Activated T-helper 17 cell treated with anti-CD3 and anti-CD28 coated beads, Interleukin-2, amount 50 U/mL, for 72 hours (primary cell): ENCODE measurements around the gene NEURL1. TPM values are rescaled to one million over a fixed set of nuclear protein-coding genes. Genes with fewer than 3 reads are reported as not detected.

Experiments used
- ATAC-seq: fragments of 150-1000 bp; cut with Tn5 transposase; replicated peaks from 2 replicates; pipeline ENCODE4 v1.10.0; 2021; ENCODE audit warnings: mild to moderate bottlenecking, moderate library complexity
- H3K27ac Mint-ChIP-seq: one replicate; pipeline ENCODE4 v1.8.0; 2022; ENCODE audit warnings: mixed read lengths
- H3K27me3 Mint-ChIP-seq: one replicate; pipeline ENCODE4 v1.8.0; 2022; ENCODE audit warnings: mixed read lengths
- H3K36me3 Mint-ChIP-seq: one replicate; pipeline ENCODE4 v1.8.0; 2022; ENCODE audit warnings: low read depth, mild to moderate bottlenecking, mixed read lengths
- H3K4me1 Mint-ChIP-seq: one replicate; pipeline ENCODE4 v1.8.0; 2022; ENCODE audit warnings: mixed read lengths
- H3K4me3 Mint-ChIP-seq: one replicate; pipeline ENCODE4 v1.8.0; 2022; ENCODE audit warnings: mild to moderate bottlenecking, mixed read lengths
- H3K9me3 Mint-ChIP-seq: one replicate; pipeline ENCODE4 v1.8.0; 2022; ENCODE audit warnings: mixed read lengths
- total RNA-seq, 2 donors: library from RNA; stranded (reverse); gene quantifications; one replicate each; pipeline ENCODE4 v1.2.3, GENCODE V29; 2022

The NEURL1 gene, protein sequence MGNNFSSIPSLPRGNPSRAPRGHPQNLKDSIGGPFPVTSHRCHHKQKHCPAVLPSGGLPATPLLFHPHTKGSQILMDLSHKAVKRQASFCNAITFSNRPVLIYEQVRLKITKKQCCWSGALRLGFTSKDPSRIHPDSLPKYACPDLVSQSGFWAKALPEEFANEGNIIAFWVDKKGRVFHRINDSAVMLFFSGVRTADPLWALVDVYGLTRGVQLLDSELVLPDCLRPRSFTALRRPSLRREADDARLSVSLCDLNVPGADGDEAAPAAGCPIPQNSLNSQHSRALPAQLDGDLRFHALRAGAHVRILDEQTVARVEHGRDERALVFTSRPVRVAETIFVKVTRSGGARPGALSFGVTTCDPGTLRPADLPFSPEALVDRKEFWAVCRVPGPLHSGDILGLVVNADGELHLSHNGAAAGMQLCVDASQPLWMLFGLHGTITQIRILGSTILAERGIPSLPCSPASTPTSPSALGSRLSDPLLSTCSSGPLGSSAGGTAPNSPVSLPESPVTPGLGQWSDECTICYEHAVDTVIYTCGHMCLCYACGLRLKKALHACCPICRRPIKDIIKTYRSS
- 1 to 10 TPM; 2.1 to 3.7 TPM for total RNA-seq

DNA sequence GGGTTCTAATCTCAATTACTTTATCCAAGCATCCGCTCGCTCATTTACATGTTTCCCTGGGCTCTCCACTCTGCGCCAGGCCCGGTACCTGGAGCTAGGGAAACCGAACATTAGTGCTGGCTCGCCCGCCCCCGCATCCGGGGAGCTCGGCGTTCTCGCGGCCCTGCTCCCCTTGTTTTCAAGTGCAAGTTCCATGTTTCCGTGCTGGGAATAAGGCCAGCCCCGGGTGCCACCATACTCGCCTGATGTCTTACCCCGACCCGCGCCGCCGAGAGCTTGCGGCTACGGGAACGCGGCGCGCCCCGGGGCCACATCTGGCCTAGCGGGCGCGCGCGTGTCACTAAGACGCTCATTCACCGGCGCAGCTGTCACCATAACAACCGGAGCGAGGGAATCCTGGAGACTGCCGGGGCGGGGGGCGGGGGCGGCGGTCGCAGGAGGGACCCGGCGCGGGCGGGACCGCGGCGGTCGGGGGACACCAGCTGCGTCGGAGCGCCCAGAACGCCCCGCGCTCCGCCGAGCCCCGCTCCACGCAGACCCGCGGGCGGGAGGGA lies at the start of gene NEURL1:
Gene NEURL1 (plus strand): TSS at position 344 of the 554 bp plus-strand sequence. CDS start 683 bp downstream, outside the sequence.
- Mint-ChIP-seq H3K36me3 (no peaks in the 10 kb centered on the region), H3K27ac (no peak within 1 kb of the TSS), H3K9me3 (no peaks in the 10 kb centered on the region), H3K27me3 (peaks cover 36% of the 10 kb centered on the region), H3K4me3 (peak within 1 kb of the TSS; percentile 84), H3K4me1 (no peaks in the 10 kb centered on the region)
- ATAC-seq: peak; percentile 3

DNA sequence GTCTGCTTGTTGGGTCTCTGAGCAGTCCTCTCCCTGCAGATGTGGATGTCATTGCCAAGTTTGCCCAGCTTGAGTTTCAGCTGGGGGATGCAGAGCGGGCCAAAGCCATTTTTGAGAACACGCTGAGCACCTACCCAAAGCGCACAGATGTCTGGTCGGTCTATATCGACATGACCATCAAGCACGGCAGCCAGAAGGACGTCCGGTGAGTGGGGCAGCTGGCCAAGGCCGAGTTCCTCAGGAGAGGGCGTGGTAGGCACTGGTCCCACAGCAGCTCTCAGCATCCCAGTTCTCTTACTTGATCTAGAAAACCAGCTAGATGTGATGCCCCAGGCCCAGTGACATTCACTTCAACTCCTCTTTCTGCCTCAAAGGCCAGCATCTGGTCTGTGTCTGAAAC lies 49.0 kb upstream of the NEURL1 start:
- ATAC-seq: no peak
- H3K27ac Mint-ChIP-seq: no peak overlapping the region
- peaks cover 100% of the 10 kb centered on the region for H3K36me3 Mint-ChIP-seq
- H3K27me3 Mint-ChIP-seq: no peaks in the 10 kb centered on the region
- peaks cover 14% of the 10 kb centered on the region for H3K4me1 Mint-ChIP-seq
- no peak overlapping the region for H3K4me3 Mint-ChIP-seq
- no peaks in the 10 kb centered on the region for H3K9me3 Mint-ChIP-seq

GRCh38 chr10:103445366-103445765 lies 48.1 kb upstream of the NEURL1 start:
- Mint-ChIP-seq H3K27me3 (no peaks in the 10 kb centered on the region), H3K36me3 (peaks cover 100% of the 10 kb centered on the region), H3K4me1 (peaks cover 20% of the 10 kb centered on the region), H3K4me3 (no peak overlapping the region), H3K9me3 (no peaks in the 10 kb centered on the region), H3K27ac (peak overlapping the region; percentile 61)
- ATAC-seq: no peak

GRCh38 chr10:103445767-103446567 lies 47.5 kb upstream of the NEURL1 start:
- Mint-ChIP-seq H3K4me1 (peaks cover 26% of the 10 kb centered on the region), H3K36me3 (peaks cover 100% of the 10 kb centered on the region), H3K27me3 (no peaks in the 10 kb centered on the region), H3K4me3 (no peak overlapping the region), H3K27ac (peak overlapping the region; percentile 61), H3K9me3 (no peaks in the 10 kb centered on the region)
- no peak for ATAC-seq

DNA sequence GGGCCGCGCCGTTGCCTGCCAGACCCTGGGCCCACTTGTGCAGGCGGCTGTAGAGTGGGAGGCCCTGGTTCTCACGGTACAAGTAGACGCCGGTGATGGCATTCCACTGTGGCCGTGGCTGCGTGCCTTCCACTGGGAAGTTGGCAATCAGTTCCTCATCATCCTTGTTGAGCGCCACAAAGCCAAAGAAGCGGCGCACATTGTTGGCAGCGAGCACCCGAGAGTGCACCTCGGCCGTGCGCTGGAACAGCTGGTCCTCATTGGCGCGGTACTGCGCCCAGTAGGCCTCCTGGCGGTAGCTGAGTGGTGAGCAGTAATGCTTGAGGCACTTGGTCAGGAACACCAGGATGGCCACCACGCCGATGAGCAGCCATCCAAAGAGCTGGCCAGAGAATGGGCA lies 46.3 kb upstream of the NEURL1 start:
- Mint-ChIP-seq H3K27me3 (no peaks in the 10 kb centered on the region), H3K4me1 (peaks cover 26% of the 10 kb centered on the region), H3K27ac (peak overlapping the region; percentile 21), H3K4me3 (no peak overlapping the region), H3K9me3 (no peaks in the 10 kb centered on the region), H3K36me3 (peaks cover 91% of the 10 kb centered on the region)
- ATAC-seq: no peak

- Mint-ChIP-seq H3K27me3 (no peaks in the 10 kb centered on the region), H3K4me1 (peaks cover 26% of the 10 kb centered on the region), H3K4me3 (peak overlapping the region; percentile 97), H3K36me3 (peaks cover 76% of the 10 kb centered on the region), H3K9me3 (no peaks in the 10 kb centered on the region), H3K27ac (peak overlapping the region; percentile 83)
- no peak for ATAC-seq
These were observed 44.8 kb upstream of the NEURL1 start for GRCh38 chr10:103448746-103449145.

GRCh38 chr10:103449208-103450144 lies 44.0 kb upstream of the NEURL1 start:
- no peak for ATAC-seq
- Mint-ChIP-seq H3K27ac (peak overlapping the region; percentile 83), H3K27me3 (no peaks in the 10 kb centered on the region), H3K9me3 (no peaks in the 10 kb centered on the region), H3K36me3 (peaks cover 69% of the 10 kb centered on the region), H3K4me1 (peaks cover 26% of the 10 kb centered on the region), H3K4me3 (peak overlapping the region; percentile 97)

- no peak for ATAC-seq
- no peaks in the 10 kb centered on the region for H3K27me3 Mint-ChIP-seq
- H3K9me3 Mint-ChIP-seq: no peaks in the 10 kb centered on the region
- peaks cover 26% of the 10 kb centered on the region for H3K4me1 Mint-ChIP-seq
- H3K4me3 Mint-ChIP-seq: peak overlapping the region; percentile 97
- peak overlapping the region; percentile 83 for H3K27ac Mint-ChIP-seq
- H3K36me3 Mint-ChIP-seq: peaks cover 61% of the 10 kb centered on the region
These were observed 43.3 kb upstream of the NEURL1 start for GRCh38 chr10:103450201-103450695.

GRCh38 chr10:103451091-103451813 lies 42.3 kb upstream of the NEURL1 start:
- Mint-ChIP-seq H3K4me3 (peak overlapping the region; percentile 97), H3K27ac (peak overlapping the region; percentile 83), H3K9me3 (no peaks in the 10 kb centered on the region), H3K27me3 (no peaks in the 10 kb centered on the region), H3K4me1 (peaks cover 23% of the 10 kb centered on the region), H3K36me3 (peaks cover 51% of the 10 kb centered on the region)
- ATAC-seq: peak; percentile 80

- H3K4me3 Mint-ChIP-seq: peak within 1 kb of the TSS; percentile 97
- peaks cover 22% of the 10 kb centered on the region for H3K4me1 Mint-ChIP-seq
- peaks cover 44% of the 10 kb centered on the region for H3K36me3 Mint-ChIP-seq
- H3K9me3 Mint-ChIP-seq: no peaks in the 10 kb centered on the region
- peak; percentile 76 for ATAC-seq
- no peaks in the 10 kb centered on the region for H3K27me3 Mint-ChIP-seq
- peak within 1 kb of the TSS; percentile 83 for H3K27ac Mint-ChIP-seq
These were observed 41.5 kb upstream of the NEURL1 start, which contains the start of gene CALHM2 for GRCh38 chr10:103451831-103452505. Gene CALHM2 (minus strand): TSS chr10:103452370. CDS start chr10:103449941, 2,429 bp downstream.

DNA sequence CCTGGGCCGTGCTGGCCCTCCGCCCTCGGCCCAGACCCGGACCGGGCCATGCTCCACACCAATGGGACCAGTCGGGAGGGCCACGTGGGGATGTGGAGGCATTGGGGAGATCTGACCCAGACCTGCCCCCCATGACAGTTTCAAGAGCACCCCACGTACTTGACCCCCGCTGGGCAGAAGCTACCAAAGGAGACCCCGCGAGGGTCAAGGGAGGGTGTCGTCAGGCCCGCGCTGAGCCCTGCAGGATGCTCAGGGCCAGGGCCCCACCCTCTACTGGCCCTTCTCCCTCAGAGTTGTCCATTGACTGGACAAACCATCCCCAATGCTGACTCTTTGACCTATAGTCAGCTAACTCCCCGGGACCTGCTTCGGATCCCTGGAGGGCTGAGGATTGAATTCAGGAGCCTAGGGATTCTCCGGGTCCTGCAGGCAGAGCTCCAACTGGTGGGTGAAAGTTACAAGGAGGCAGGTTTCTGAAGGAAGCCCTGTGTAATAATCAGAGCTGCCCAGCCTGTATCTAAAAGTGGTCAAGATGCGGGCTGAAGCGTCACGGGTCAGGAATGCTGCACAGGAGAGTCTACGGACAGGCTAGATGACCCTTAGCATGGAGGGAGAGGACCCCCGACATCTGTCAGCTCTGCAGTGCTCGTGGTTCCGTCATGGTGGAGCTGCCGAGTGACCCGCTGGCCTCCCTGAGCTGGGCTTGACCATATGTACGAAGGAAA lies 40.8 kb upstream of the NEURL1 start:
- H3K9me3 Mint-ChIP-seq: no peaks in the 10 kb centered on the region
- no peaks in the 10 kb centered on the region for H3K27me3 Mint-ChIP-seq
- ATAC-seq: no peak
- peak overlapping the region; percentile 83 for H3K27ac Mint-ChIP-seq
- peaks cover 22% of the 10 kb centered on the region for H3K4me1 Mint-ChIP-seq
- peaks cover 37% of the 10 kb centered on the region for H3K36me3 Mint-ChIP-seq
- H3K4me3 Mint-ChIP-seq: peak overlapping the region; percentile 97

DNA sequence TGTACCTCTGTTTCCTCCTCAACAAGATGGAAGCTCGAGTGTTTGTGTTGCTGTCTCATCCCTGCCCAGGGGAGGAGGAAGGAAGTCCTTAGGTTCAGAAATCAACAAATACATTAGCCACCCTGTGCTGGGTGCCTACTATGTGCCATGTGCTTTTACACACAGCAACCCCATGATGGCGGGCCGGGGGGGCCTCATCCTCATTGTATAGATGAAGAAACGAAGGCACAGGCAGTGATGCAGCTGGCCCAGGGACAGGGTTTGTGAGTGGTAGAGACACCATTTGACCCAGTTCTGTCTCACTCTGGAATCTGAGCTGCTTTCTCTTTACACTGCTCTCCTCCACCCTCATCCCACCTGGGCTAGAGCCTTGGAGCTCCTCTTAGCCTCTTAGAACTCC lies 39.5 kb upstream of the NEURL1 start:
- ATAC-seq: no peak
- no peaks in the 10 kb centered on the region for H3K27me3 Mint-ChIP-seq
- H3K36me3 Mint-ChIP-seq: peaks cover 23% of the 10 kb centered on the region
- peak overlapping the region; percentile 22 for H3K27ac Mint-ChIP-seq
- no peaks in the 10 kb centered on the region for H3K9me3 Mint-ChIP-seq
- H3K4me1 Mint-ChIP-seq: peaks cover 17% of the 10 kb centered on the region
- peak overlapping the region; percentile 97 for H3K4me3 Mint-ChIP-seq
